Measurements from ENCODE around the gene SF3A1.
A peak's percentile ranks its signal among the peaks of the same experiment; 100 is the strongest.

SF3A1 gene

GRCh38 chr22:30299322-30299721, 57.4 kb downstream of the SF3A1 start:
- DNase-seq = no peak

- DNase-seq = peak; percentile 85
Measured at GRCh38 chr22:30297991-30298701, 58.5 kb downstream of the SF3A1 start.

- DNase-seq = no peak
Measured at GRCh38 chr22:30297276-30297990, 59.3 kb downstream of the SF3A1 start.

- no peak for DNase-seq
Measured at GRCh38 chr22:30296833-30297232, 59.9 kb downstream of the SF3A1 start.

- DNase-seq = no peak
Measured at GRCh38 chr22:30296324-30296723, 60.4 kb downstream of the SF3A1 start.

GRCh38 chr22:30295576-30295975, 61.1 kb downstream of the SF3A1 start:
- DNase-seq = no peak

GRCh38 chr22:30294830-30295229, 61.9 kb downstream of the SF3A1 start:
- no peak for DNase-seq

- no peak for DNase-seq
Measured at GRCh38 chr22:30294066-30294465, 62.6 kb downstream of the SF3A1 start.

GRCh38 chr22:30293026-30293425, 63.7 kb downstream of the SF3A1 start:
- DNase-seq = peak; percentile 28

- no peak for DNase-seq
Measured at GRCh38 chr22:30292069-30292970, 64.4 kb downstream of the SF3A1 start.

- no peak for DNase-seq
Measured at GRCh38 chr22:30291058-30291892, 65.4 kb downstream of the SF3A1 start.

- DNase-seq = no peak
Measured at GRCh38 chr22:30290342-30291057, 66.2 kb downstream of the SF3A1 start.

GRCh38 chr22:30289980-30290313, 66.7 kb downstream of the SF3A1 start:
- DNase-seq = no peak

- peak; percentile 47 for DNase-seq
Measured at GRCh38 chr22:30289141-30289979, 67.3 kb downstream of the SF3A1 start, which contains the start of gene CASTOR1. TSS of gene CASTOR1 (minus strand) at chr22:30289505. CDS start at chr22:30289497, 8 bp downstream.

GRCh38 chr22:30288419-30289140, 68.1 kb downstream of the SF3A1 start:
- no peak for DNase-seq

- DNase-seq = no peak
Measured at GRCh38 chr22:30287648-30288418, 68.9 kb downstream of the SF3A1 start.

GRCh38 chr22:30286813-30287647, 69.7 kb downstream of the SF3A1 start:
- DNase-seq = no peak

GRCh38 chr22:30286331-30286730, 70.4 kb downstream of the SF3A1 start:
- no peak for DNase-seq

- no peak for DNase-seq
Measured at GRCh38 chr22:30285846-30286200, 70.9 kb downstream of the SF3A1 start.
